HG03280 (cell line): ENCODE results near the gene GNAL.

Source experiments
- ATAC-seq: cut with Tn5 transposase; IDR thresholded peaks from one replicate; pipeline ENCODE4 v1.9.1; 2021; ENCODE audit warnings: mild to moderate bottlenecking, moderate library complexity; ENCODE audit not compliant: unreplicated experiment

GNAL gene

DNA sequence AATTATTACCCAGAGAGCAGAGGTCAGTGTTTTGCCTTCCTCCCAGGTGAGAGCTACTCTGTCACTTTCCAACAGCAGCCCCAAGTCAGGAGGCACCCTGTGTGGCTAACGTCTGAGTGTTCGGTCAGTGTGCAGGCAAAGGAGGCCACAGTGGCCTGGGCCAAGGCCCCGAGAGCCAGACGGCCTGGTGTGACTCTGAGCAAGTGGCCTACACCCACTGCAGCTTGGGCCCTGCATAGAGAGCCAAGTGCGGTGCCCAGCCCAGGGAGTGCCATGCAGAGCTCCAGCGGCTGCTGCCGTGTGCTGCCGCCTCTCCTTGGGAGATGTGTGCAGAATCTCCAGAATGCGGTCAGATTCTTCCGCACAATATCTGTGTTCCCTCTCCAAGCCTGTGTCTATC, 70.4 kb downstream of the GNAL start:
- ATAC-seq, result no peak

- ATAC-seq, result no peak
Observed at GRCh38 chr18:11760498-11761167, 71.6 kb downstream of the GNAL start.

DNA sequence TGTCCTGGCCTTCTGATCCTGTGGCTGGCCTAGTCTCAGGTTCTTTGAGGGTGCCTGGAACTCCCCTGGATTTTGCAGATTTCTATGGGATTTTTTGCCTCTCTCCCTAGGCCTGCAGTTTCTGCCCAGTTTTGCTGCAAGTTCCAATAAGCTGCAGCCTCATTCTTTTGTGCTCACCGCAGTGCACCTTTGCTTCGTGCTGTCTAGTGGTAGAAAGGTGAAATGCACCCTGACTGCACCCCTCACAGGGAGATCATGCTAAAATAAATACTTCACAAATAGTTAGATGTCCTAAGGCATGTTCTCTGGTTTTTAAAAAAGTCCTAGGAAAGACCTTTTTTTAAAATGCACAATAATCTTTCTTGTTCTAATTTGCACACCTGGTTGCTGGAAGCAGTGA, 72.5 kb downstream of the GNAL start:
- no peak for ATAC-seq

DNA sequence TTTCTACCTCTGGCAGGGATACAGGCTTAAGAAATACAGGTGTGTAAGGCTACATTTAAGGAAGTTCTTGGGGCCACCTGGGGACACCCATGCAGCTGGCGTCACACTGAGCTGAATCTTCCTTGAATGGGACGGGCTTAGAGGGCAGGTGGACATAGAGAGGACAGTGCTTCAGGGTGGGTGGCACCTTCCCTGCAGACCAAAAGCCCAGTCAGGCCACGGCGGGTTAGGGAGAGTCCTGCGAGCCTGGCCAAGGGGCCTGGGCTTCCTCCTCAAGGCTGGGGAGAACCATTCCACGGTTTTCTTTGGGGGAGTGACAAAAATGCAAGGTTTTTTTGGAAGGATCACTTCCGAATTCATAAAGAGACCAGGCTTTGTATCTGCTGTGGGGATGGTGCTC, 73.4 kb downstream of the GNAL start:
- no peak for ATAC-seq

DNA sequence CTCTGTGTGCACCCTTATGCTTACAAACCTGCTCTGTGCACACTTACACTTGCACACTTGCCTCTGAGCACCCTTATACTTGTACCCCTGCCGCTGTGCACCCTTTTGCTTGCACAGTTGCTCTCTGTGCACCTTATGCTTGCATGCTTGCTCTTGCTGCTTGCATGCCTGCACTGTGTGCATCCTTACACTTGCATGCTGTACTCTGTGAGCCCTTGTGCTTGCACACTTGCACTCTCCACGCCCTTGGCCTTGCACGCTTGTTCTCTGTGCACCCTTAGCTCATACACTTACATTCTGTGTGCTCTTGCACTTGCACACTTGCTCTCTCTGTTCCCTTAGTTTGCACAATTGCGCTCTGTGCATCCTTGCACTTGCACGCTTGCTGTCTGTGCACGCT, 78.3 kb downstream of the GNAL start:
- no peak for ATAC-seq

DNA sequence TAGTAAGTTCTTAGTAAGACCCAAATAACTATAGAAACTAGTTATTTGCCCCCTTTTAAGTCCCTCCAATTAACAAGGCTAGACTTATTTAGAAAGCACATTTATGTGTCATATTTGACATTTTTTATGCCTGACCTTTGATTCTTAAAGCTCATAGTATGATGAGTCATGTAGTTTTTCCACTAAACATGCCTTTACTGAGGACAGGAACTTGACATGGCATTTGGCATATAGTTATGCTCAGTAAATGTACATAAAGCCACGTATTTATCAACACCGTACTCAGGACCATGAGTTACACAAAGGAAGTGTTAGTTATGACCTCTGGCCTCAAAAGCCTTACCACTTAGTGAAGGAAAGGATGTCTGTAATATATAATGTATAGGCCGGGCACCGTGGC, 78.9 kb downstream of the GNAL start:
- no peak for ATAC-seq

- ATAC-seq, result no peak
Observed at GRCh38 chr18:11775436-11776174, 86.5 kb downstream of the GNAL start.

GRCh38 chr18:11780042-11780441, 91.0 kb downstream of the GNAL start:
- ATAC-seq, result no peak

GRCh38 chr18:11783716-11784331, 94.8 kb downstream of the GNAL start:
- ATAC-seq, result no peak

DNA sequence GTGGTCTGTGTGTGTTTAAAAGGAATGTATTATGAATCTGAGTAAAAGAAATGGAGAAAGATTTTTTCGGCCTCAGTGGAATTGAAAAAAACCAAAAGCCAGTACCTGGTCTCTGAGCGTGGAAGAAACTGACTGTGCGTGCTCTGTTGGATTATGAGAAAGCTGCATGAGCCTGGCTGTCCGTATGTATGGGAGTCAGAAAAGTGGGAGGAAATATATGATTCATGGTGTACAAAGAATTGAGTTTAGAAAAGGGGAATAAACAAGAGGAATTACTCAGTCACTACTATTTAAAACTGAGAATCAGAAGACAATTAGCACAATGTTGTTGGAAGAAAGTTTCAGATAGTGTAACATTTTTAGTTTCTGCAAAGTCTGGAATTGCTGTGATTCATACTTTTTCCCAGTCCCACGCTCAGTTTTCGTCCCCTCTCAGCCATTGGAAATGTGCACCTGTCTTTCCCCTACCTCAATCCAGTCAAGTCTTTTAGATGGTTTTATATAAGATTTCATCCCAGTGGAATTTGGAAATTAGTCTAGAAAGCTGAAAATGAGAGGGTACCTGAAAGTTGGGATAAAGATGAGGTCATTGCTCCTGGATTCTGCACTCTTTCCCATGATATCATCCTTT, 95.7 kb downstream of the GNAL start:
- no peak for ATAC-seq

DNA sequence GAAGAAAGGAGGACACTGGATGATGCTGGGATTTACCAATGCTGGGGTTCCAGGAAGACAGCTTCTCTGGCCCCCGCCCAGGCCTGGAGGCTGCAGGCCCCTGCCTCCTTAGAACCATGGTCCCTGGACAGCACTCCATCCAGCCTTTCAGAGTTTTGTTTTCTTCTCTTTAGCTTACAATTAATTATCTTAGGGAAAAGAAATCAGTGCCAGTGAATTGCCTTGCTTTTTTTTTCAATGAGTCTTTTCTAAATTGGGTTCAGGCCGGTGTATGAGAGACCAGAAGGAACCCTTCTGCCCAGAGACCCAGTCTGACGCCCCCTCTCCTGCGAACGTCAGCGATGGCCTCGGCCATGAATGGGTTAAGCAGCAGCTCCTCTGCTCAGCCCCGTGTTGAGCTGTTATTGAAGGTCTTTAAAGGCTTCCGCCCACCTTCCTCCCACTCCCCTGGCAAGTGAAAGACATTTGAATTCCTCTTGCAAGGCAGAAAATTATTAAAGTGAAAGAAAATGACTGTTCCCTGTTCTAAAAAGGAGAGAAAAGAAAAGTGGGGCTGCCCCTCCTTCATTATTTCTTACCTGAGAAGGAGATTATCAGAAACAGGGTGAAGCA, 96.5 kb downstream of the GNAL start:
- no peak for ATAC-seq

- ATAC-seq, result no peak
Observed at GRCh38 chr18:11789716-11790510, 100.8 kb downstream of the GNAL start.

- ATAC-seq, result no peak
Observed at GRCh38 chr18:11791131-11791530, 102.1 kb downstream of the GNAL start.

GRCh38 chr18:11792632-11793031, 103.6 kb downstream of the GNAL start:
- ATAC-seq, result no peak

- ATAC-seq, result no peak
Observed at GRCh38 chr18:11794195-11794594, 105.1 kb downstream of the GNAL start.

DNA sequence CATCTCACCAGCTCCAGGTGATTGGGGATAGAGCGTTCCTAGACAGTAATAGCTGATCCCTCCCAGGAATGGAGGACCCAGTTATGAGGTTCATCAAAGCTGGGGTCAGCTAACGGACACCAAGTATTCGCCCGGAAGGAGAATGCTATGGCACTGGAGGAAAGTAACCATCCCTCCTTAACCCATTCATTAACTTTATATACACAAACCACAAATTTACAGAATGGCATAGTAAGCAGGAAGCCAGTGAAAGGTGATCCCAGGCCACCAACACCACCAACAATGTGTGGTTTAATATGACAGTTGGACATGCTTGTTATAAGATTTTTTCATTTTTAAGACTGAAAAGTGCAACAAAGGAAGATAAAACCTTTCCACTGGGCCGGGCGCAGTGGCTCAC, 106.9 kb downstream of the GNAL start:
- ATAC-seq, result no peak

DNA sequence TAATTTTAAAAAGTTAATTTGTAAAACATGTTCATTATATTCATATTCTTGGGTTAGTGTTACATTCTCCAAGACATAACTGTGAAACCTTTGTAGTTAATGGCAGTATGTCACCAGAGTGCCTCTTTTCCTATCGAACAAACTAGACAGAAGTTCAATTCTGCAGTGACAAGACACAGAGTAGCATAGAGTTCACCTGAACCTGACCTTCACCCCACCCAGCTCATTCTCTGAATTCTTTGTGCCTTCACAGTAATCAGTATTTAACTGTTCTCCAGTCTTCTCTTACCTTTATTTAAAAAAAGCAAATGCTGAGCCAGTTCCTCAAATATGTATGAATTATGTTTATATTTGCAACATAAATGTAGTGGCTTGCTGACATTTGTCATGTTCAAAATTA, 109.2 kb downstream of the GNAL start:
- ATAC-seq, result no peak

DNA sequence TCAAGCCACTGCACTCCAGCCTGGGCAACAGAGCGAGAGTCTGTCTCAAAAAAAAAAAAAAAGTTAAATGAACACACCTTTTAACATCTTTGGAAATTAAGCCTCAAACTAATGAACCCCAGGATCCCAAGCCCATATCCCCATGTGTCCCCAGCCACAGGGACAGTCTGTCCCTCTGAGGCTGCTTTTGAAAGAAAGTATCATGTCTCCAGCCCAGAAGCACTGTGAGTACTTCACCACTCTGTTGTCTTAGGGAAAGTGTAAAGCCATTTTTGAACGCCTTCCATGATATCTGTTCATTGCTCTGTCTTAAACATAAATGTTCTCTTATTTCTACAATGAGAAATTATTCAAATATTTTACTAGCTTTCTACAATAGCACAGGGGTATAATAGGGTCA, 110.0 kb downstream of the GNAL start:
- ATAC-seq, result no peak

DNA sequence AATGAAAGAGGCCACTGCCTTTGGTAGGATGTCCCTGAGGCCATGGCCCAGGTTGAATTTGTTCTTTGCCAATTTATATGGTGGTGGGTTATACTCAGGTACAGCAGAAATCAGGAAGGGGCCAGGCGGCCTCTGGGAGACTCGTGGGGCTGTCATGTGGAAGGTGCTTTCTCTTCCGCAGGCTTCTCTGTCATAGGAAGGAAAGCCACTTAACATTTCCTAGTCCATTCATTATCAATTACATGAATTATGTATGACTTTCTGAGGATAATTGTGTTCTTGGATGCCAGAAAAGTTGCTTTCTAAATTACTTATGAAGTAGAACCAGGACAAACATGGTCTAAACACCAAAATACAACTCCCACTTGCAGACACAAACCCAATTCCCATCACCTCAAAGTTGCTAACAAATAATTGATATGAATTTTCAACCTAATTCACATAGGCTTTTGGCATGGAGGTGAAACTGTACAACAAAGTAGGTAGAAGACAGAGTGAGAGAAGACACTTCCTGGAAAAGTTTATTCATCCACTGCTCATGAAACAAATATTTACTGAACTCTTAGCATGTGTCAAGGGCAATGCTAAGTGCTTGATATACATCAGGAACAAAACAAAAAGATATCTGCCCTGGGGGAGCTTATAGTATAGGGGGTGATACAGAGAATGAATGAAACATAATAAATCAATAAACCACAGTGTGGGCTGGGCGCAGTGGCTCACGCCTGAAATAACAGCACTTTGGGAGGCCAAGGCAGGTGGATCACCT, 111.7 kb downstream of the GNAL start:
- ATAC-seq, result no peak

GRCh38 chr18:11801573-11801972, 112.5 kb downstream of the GNAL start:
- ATAC-seq, result no peak
